Measurements from ENCODE around the gene PNMA5. TPM values are rescaled to one million over a fixed set of nuclear protein-coding genes. Genes with fewer than 3 reads are reported as not detected.

The PNMA5 gene
- total RNA-seq, 2 donors from 2014 or later = not detected

- intact Hi-C loops (cut with DNase I) = no loop called here
- Histone ChIP-seq H3K4me3 (peak overlapping the region; percentile 43), H3K27ac (no peak overlapping the region), H3K9ac (ENCODE audit: low read depth in 2 of 2, low read length in 2 of 2) (peak overlapping the region in 1 of 2 donors; percentile 72), H3K4me1 (no peaks in the 10 kb centered on the region), H3K27me3 (no peaks in the 10 kb centered on the region), H3K36me3 (no peaks in the 10 kb centered on the region), H3K9me3 (no peaks in the 10 kb centered on the region)
- TF ChIP-seq CTCF (IDR thresholded peaks at IDR 0.05) = no peak
- no peak for DNase-seq
These were observed 51.9 kb downstream of the PNMA5 start for GRCh38 chrX:152942077-152942442.

DNA sequence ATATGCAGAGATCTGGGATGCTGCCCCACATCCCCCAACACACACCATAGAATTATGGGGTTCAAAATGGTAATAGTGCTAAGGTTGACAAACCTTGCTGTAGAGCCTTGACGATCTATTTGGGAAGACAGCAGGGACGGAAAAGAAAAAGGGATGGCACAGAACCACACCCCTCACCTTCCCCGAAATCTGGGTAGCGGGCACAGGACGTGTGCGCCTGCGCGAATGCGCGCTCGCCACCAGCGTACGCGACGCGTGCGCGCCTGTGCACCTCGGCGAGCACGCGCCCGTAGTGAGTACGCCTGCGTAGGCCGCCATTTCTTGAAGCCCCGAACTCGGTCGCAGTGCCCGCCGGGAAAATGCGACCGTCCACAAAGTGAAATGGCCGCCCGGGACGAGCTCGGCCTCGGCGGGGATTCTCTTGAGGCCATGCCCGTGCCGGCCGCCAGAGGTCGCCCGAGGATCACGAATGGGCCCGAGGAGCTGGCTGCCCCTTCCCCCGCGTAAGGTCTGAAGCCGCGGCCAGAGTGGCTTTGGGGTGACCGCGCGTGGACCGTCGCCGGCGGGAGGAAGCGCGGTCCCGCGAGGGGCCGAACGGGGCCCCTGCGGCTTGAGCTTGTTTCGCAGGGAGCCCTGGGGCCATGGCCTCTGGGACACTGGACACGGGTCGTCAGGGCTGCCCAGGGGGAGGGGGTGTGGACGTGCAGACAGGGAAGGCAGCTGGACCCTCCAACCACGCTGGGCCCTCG is 52.4 kb downstream of the PNMA5 start:
- Histone ChIP-seq H3K36me3 (no peaks in the 10 kb centered on the region), H3K27ac (peak overlapping the region; percentile 6), H3K9me3 (no peaks in the 10 kb centered on the region), H3K4me3 (peak overlapping the region; percentile 43), H3K27me3 (no peaks in the 10 kb centered on the region), H3K9ac (ENCODE audit: low read depth in 2 of 2, low read length in 2 of 2) (peak overlapping the region; percentile 36 to 72), H3K4me1 (no peaks in the 10 kb centered on the region)
- intact Hi-C loops (cut with DNase I) = no loop called here
- peak; percentile 73 for TF ChIP-seq CTCF (IDR thresholded peaks at IDR 0.05)
- peak; percentile 90 for DNase-seq

Other genes with a start within 250 kb of the PNMA5 start
- gene MAGEA2, start 240.3 kb downstream of the PNMA5 start, total RNA-seq = not detected
- gene CSAG3, start 234.9 kb downstream of the PNMA5 start, total RNA-seq = not detected
- under 1 TPM in 1 of 2 donors, not detected in 1; 0.32 TPM for gene MAGEA6, start 224.4 kb downstream of the PNMA5 start, total RNA-seq
- 10 to 100 TPM; 19.0 to 20.4 TPM for gene CETN2, start 163.4 kb downstream of the PNMA5 start, total RNA-seq
- gene NSDHL, start 163.1 kb downstream of the PNMA5 start, total RNA-seq = 10 to 100 TPM; 25.3 to 28.8 TPM
- gene ZNF185, start 96.0 kb downstream of the PNMA5 start, total RNA-seq = 1 to 10 TPM; 3.6 to 4.5 TPM
- under 1 TPM; 0.15 to 0.21 TPM for gene PNMA3, start 62.4 kb upstream of the PNMA5 start, total RNA-seq
- under 1 TPM; 0.17 to 0.37 TPM for gene PNMA6A, start 78.3 kb upstream of the PNMA5 start, total RNA-seq
- not detected for gene MAGEA1, start 185.2 kb upstream of the PNMA5 start, total RNA-seq

All from colonic mucosa (tissue), 4 donors.